Pancreas (tissue), 10 donors: ENCODE measurements around the gene NR5A2. TPM values are rescaled to one million over a fixed set of nuclear protein-coding genes. Genes with fewer than 3 reads are reported as not detected.
A peak's percentile ranks its signal among the peaks of the same experiment; 100 is the strongest.

Experiments used
- ATAC-seq, 4 donors: fragments of 200-7000 bp; cut with Tn5 transposase; one replicate each; pipeline versions ENCODE4 v1.8.0 to v1.9.1; 2020; ENCODE audit warnings: mild to moderate bottlenecking in 4 of 4, moderate library complexity in 4 of 4
- DNase-seq, 6 donors: peaks; one replicate each; pipeline ENCODE4 v3.0.0-alpha.2; 2020
- FAIRE-seq: peaks from 2 replicates; lab custom pipeline; 2012; peaks lifted over from hg19 to GRCh38; lab: Jason Lieb, UNC
- H3K27ac ChIP-seq, 4 donors: fragments of 200-600 bp; sonication (generic); 1 replicate in 3 of 4; 2 replicates in 1 of 4; pipeline versions ENCODE4 v1.5.0 to v1.8.0; 2020
- H3K27me3 ChIP-seq, 4 donors: fragments of 200-600 bp; one replicate each; pipeline ENCODE4 v1.8.0; 2021
- H3K36me3 ChIP-seq, 3 donors: fragments of 200-600 bp; sonication (generic) in 1 of 3; one replicate each; pipeline versions ENCODE4 v1.5.0 to v1.8.0; 2020 to 2021
- H3K4me1 ChIP-seq, 3 donors: fragments of 200-600 bp; one replicate each; pipeline ENCODE4 v1.8.0; 2021
- H3K4me3 ChIP-seq, 4 donors: fragments of 200-600 bp; sonication (generic) in 2 of 4; one replicate each; pipeline versions ENCODE4 v1.5.0 to v1.8.0; 2020 to 2021
- H3K9me3 ChIP-seq, 4 donors: fragments of 200-600 bp; one replicate each; pipeline ENCODE4 v1.8.0; 2021
- WGBS, 2 donors: extraction: QIAGEN DNeasy Blood & Tissue Kit; methylation state at CpG; one replicate each; pipeline ENCODE4 v1.1.7; 2013; 5-methylcytosine and 5-hydroxymethylcytosine counted together
- intact Hi-C, 3 donors: fragments of 100-400 bp; cut with DNase I; formaldehyde crosslinking; loops; one replicate each; pipeline versions ENCODE4 v1.11.1 to v1.14.2; 2022
- polyA plus RNA-seq, 2 donors: library from polyadenylated mRNA; stranded (reverse); fragments of 200-250 nt; gene quantifications; one replicate each; pipeline ENCODE4 v1.2.3, GENCODE V29; 2013
- total RNA-seq, 6 donors: library from RNA; stranded (reverse); fragmentation: NEBNext Ultra II Directional in 4 of 6; extraction: Animal tissue kit (Norgen Biotek cat#: 25700) in 4 of 6; gene quantifications; one replicate each; pipeline versions ENCODE4 v1.2.1 to v1.2.4, GENCODE V29; 2021 to 2023
- TF ChIP-seq, protein P1 (sequence below), 4 donors: fragments of 200-600 bp; sonication (generic) in 3 of 4; IDR thresholded peaks; one replicate each; pipeline versions ENCODE4 v1.5.0 to v1.8.0; 2021; ENCODE audit warnings: antibody characterized with exemption in 4 of 4
- donor health status: healthy with polysubstance abuse.
- donor health status: DM: no; HTN: no; CAD: no; lungs with moderate emphysema.
- donor health status: DM: no; HTN: no; CAD: no.
- donor health status: control.
- donor health status: control.
- donor health status: Bipolar disorder and iron deficiency.
- donor health status: DM: yes; HTN: yes; CAD: no.
- donor health status: DM: no; HTN: no; CAD: no.
- donor health status: DM: no; HTN: no; CAD: no.
- donor health status: DM: yes; HTN: yes; CAD: no.

The NR5A2 gene
- total and polyA plus RNA-seq, 8 donors: 28.3 to 114 (median 82.5) TPM

- Histone ChIP-seq H3K36me3 (no peaks in the 10 kb centered on the region), H3K27ac (peak overlapping the region; percentile 70 to 99 (median 90)), H3K4me1 (peaks cover 5 to 28% (median 21%) of the 10 kb centered on the region in 3 donors), H3K27me3 (no peaks in the 10 kb centered on the region), H3K9me3 (no peaks in the 10 kb centered on the region), H3K4me3 (peak overlapping the region; percentile 44 to 75 (median 65))
- DNase-seq (peak; percentile 74 to 86 (median 84)), ATAC-seq (peak; percentile 52 to 73 (median 60)), FAIRE-seq (no peak)
- 0 to 1% methylated on average over 65 of the region's 65 CpGs for WGBS, 2 donors
- TF ChIP-seq, protein P1, sequence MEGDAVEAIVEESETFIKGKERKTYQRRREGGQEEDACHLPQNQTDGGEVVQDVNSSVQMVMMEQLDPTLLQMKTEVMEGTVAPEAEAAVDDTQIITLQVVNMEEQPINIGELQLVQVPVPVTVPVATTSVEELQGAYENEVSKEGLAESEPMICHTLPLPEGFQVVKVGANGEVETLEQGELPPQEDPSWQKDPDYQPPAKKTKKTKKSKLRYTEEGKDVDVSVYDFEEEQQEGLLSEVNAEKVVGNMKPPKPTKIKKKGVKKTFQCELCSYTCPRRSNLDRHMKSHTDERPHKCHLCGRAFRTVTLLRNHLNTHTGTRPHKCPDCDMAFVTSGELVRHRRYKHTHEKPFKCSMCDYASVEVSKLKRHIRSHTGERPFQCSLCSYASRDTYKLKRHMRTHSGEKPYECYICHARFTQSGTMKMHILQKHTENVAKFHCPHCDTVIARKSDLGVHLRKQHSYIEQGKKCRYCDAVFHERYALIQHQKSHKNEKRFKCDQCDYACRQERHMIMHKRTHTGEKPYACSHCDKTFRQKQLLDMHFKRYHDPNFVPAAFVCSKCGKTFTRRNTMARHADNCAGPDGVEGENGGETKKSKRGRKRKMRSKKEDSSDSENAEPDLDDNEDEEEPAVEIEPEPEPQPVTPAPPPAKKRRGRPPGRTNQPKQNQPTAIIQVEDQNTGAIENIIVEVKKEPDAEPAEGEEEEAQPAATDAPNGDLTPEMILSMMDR (IDR thresholded peaks at IDR 0.05): no peak
- intact Hi-C loops: no loop called here
Observed at GRCh38 chr1:200029035-200029821, 1.7 kb downstream of the NR5A2 start.

DNA sequence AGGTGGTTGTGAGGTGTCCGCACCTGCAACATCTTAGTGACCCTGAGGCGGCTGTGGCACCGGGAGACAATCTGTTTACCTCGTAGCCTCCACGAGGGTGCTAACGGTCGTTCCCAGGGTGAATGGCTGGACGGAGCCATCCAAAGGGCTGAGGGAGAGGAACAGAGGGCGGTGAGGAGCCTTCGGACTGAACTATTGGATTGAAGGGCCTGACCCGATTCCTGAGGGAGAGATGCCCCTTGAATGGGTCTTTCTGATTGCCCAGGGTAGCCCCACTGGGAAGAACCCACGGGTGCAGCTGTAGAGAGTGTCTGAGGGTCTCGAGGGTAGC is 2.3 kb downstream of the NR5A2 start:
- FAIRE-seq (no peak), DNase-seq (peak in 2 of 6 donors; percentile 25 to 65), ATAC-seq (peak in 3 of 4 donors; percentile 1 to 7 (median 1))
- Histone ChIP-seq H3K36me3 (no peaks in the 10 kb centered on the region), H3K9me3 (no peaks in the 10 kb centered on the region), H3K27ac (peak overlapping the region; percentile 70 to 99 (median 90)), H3K4me3 (peak overlapping the region; percentile 44 to 75 (median 65)), H3K4me1 (peaks cover 5 to 28% (median 21%) of the 10 kb centered on the region in 3 donors), H3K27me3 (no peaks in the 10 kb centered on the region)
- TF ChIP-seq, protein P1 (IDR thresholded peaks at IDR 0.05): no peak
- intact Hi-C loops: no loop called here
- 2% methylated on average over 13 of the region's 13 CpGs for WGBS, 2 donors

DNA sequence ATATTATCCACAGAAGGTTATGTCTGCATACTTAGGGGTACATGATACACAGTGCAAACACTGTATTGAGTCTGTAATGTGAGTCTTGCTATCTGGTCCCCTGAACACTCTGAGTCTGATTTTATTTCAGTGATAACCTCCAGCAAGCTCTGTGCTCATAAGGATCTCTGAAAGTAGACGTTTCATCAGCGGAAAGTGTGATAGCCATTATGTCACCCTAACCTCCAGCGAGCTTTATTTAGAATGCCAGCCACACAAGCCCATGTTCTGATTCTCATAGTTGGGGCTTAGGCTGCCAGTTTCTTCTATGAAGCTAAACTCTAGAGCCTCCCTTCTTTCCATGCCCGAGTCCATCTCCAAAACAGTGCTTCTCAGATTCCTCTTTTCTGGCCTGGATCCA is 3.3 kb downstream of the NR5A2 start:
- TF ChIP-seq, protein P1 (IDR thresholded peaks at IDR 0.05): no peak
- no peaks in the 10 kb centered on the region for H3K9me3 ChIP-seq
- intact Hi-C loops: no loop called here
- ATAC-seq (peak in 1 of 4 donors; percentile 0), DNase-seq (no peak), FAIRE-seq (no peak)
- no peaks in the 10 kb centered on the region for H3K36me3 ChIP-seq
- H3K4me1 ChIP-seq: peaks cover 5 to 20% (median 13%) of the 10 kb centered on the region in 3 donors
- peak overlapping the region; percentile 44 to 75 (median 65) for H3K4me3 ChIP-seq
- H3K27ac ChIP-seq: peak overlapping the region in 3 of 4 donors; percentile 86 to 99 (median 93)
- WGBS, 2 donors: 7 to 15% methylated on average over 4 of the region's 4 CpGs
- H3K27me3 ChIP-seq: no peaks in the 10 kb centered on the region

DNA sequence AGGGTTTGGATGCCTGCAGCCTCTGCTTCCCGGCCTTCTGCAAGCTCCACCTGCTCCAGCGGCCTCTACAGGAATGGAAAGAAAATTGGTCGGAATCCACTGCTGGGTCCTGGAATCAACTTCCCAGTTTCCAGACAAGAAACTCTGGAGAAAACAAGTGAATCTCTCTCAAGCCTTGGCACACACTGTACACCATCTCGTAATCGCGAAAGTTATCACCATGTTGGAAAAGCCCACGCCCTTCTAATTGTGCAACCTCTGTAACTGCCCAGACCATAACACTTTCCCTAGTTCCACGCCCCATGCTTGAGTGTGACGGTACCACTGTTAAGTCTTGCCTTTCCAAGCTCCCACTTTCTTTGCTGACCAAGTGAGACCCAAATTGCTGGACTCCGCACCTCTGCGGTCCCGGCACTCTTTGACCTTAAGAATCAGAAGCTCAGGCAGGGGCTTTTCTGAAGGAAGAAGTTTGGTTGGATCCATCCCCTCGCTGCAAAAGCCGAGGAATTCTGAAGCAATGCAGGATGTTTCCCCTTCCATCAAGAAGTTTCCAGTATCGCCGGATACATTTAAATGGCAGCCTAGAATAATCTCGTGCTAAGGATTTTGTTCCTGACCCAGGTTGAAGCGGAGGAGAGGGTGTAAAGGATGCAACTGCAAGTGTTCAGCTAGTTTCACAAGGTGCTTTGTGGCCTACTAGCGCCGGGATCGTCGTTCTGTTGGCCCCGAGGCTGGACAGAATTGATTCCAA is 6.2 kb downstream of the NR5A2 start:
- DNase-seq: peak in 2 of 6 donors; percentile 47 to 61
- no peaks in the 10 kb centered on the region for H3K27me3 ChIP-seq
- peak overlapping the region; percentile 3 to 99 (median 74) for H3K27ac ChIP-seq
- H3K36me3 ChIP-seq: no peaks in the 10 kb centered on the region
- ATAC-seq: peak; percentile 2 to 19 (median 10)
- H3K9me3 ChIP-seq: no peaks in the 10 kb centered on the region
- TF ChIP-seq, protein P1 (IDR thresholded peaks at IDR 0.05): no peak
- peaks cover 0 to 9% (median 4%) of the 10 kb centered on the region in 3 donors for H3K4me1 ChIP-seq
- H3K4me3 ChIP-seq: peak overlapping the region in 3 of 4 donors; percentile 5 to 72 (median 58)
- 15 to 25% methylated on average over 23 of the region's 23 CpGs for WGBS, 2 donors
- no peak for FAIRE-seq
- intact Hi-C loops: no loop called here
